G401 (cell line): ENCODE results near the gene PTPRE. TPM values are rescaled to one million over a fixed set of nuclear protein-coding genes. Genes with fewer than 3 reads are reported as not detected.

Experiments used
- DNase-seq: peaks from one replicate; pipeline ENCODE4 v3.0.0-alpha.2; 2015; ENCODE audit warnings: low spot score
- in situ Hi-C: cut with HindIII; loops from 2 replicates; pipeline ENCODE4 v1.10.0; 2016; ENCODE audit warnings: low sequenced_read_pairs, mixed read lengths
- total RNA-seq: library from RNA; depleted of rRNA; stranded (reverse); fragments of >200 nt; shearing (Covaris generic); gene quantifications from 2 replicates; pipeline ENCODE4 v1.2.3, GENCODE V29; 2014

PTPRE gene
- total RNA-seq, 1 experiment from 2014 or later, result not detected

GRCh38 chr10:127971963-127972615, 65.2 kb downstream of the PTPRE start:
- no peak for DNase-seq

GRCh38 chr10:127972751-127973357, 66.0 kb downstream of the PTPRE start:
- DNase-seq, result no peak
- in situ Hi-C loops, result no loop called here

More at GRCh38 chr10:127971963-127972615, 65.2 kb downstream of the PTPRE start:
- in situ Hi-C loops, result no loop called here

GRCh38 chr10:127973791-127974311, 66.9 kb downstream of the PTPRE start:
- in situ Hi-C loops, result no loop called here
- DNase-seq, result no peak

GRCh38 chr10:127974911-127975310, 68.0 kb downstream of the PTPRE start:
- no peak for DNase-seq
- in situ Hi-C loops, result no loop called here

- in situ Hi-C loops, result no loop called here
- DNase-seq, result peak; percentile 18
Measured at GRCh38 chr10:127976286-127976685, 69.4 kb downstream of the PTPRE start.

- no peak for DNase-seq
Measured at GRCh38 chr10:127976701-127977356, 69.9 kb downstream of the PTPRE start.

GRCh38 chr10:127977357-127978009, 70.6 kb downstream of the PTPRE start:
- DNase-seq, result no peak
- in situ Hi-C loops, result no loop called here

More at GRCh38 chr10:127976701-127977356, 69.9 kb downstream of the PTPRE start:
- in situ Hi-C loops, result no loop called here

GRCh38 chr10:127978481-127978880, 71.6 kb downstream of the PTPRE start:
- DNase-seq, result no peak
- in situ Hi-C loops, result no loop called here

- in situ Hi-C loops, result no loop called here
- no peak for DNase-seq
Measured at GRCh38 chr10:127979045-127979444, 72.1 kb downstream of the PTPRE start.

- in situ Hi-C loops, result no loop called here
- no peak for DNase-seq
Measured at GRCh38 chr10:127979566-127979965, 72.7 kb downstream of the PTPRE start.

- in situ Hi-C loops, result no loop called here
- DNase-seq, result no peak
Measured at GRCh38 chr10:127980898-127981297, 74.0 kb downstream of the PTPRE start.

- no peak for DNase-seq
- in situ Hi-C loops, result no loop called here
Measured at GRCh38 chr10:127982601-127983000, 75.7 kb downstream of the PTPRE start.

- in situ Hi-C loops, result no loop called here
- no peak for DNase-seq
Measured at GRCh38 chr10:127983344-127984100, 76.6 kb downstream of the PTPRE start.

- in situ Hi-C loops, result no loop called here
- no peak for DNase-seq
Measured at GRCh38 chr10:127984945-127985344, 78.0 kb downstream of the PTPRE start.

GRCh38 chr10:127986531-127987466, 79.9 kb downstream of the PTPRE start:
- no peak for DNase-seq
- in situ Hi-C loops, result no loop called here

- in situ Hi-C loops, result no loop called here
- no peak for DNase-seq
Measured at GRCh38 chr10:127987467-127988380, 80.8 kb downstream of the PTPRE start.

GRCh38 chr10:127989481-127990012, 82.6 kb downstream of the PTPRE start:
- in situ Hi-C loops, result no loop called here
- no peak for DNase-seq
